Anterior cingulate cortex (tissue), 58 donors: ENCODE results near the gene KCNQ2.

Experiments used
- DNase-seq, 58 donors: peaks; one replicate each; lab custom pipeline; 2025; lab: John Stamatoyannopoulos, UW

Gene KCNQ2

GRCh38 chr20:63502671-63503172, 30.3 kb upstream of the KCNQ2 start:
- peak in 4 of 58 donors; percentile 39 to 58 (median 47) for DNase-seq

DNA sequence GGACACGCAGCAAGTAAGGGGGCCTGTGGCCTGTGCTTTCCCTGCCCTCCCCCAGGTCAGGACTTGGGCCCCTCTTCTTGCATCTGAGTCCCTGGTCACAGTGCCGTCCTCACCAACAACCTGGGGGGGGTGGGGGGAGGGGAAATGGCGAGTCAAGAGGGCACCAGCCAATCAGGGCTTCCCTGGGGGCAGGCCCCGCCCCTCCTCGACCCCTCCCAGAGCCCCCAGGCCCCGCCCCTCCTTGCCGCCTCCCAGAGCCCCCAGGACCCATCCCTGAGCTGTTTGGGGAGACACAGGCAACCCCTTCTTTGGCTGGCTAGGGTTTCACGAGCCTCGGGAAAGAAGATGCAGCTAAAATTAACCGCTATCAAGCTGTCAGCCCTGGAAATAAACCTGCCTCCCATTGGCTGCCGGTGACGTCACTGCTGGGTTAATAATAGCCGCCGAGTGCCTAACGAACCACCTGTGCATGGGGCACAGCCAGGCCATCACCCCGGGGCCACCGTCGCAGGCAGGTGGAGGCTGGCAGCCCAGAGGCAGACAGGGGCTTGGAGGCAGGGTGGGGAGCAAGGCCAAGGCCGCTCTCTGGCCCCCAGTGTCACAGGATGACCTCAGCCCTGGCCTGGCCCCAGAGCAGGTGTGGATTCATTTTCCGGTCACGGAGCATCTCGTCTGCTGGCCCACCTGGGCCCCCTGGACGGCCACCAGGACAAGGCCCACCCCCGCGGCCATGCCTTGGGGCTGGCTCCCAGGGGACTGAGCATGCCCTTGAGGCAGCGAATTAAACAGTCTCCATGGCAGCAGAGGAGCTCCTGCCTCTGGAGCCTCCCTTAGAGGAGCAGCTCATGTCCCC, 29.6 kb upstream of the KCNQ2 start:
- DNase-seq, result peak in 45 of 58 donors; percentile 18 to 88 (median 57)

DNA sequence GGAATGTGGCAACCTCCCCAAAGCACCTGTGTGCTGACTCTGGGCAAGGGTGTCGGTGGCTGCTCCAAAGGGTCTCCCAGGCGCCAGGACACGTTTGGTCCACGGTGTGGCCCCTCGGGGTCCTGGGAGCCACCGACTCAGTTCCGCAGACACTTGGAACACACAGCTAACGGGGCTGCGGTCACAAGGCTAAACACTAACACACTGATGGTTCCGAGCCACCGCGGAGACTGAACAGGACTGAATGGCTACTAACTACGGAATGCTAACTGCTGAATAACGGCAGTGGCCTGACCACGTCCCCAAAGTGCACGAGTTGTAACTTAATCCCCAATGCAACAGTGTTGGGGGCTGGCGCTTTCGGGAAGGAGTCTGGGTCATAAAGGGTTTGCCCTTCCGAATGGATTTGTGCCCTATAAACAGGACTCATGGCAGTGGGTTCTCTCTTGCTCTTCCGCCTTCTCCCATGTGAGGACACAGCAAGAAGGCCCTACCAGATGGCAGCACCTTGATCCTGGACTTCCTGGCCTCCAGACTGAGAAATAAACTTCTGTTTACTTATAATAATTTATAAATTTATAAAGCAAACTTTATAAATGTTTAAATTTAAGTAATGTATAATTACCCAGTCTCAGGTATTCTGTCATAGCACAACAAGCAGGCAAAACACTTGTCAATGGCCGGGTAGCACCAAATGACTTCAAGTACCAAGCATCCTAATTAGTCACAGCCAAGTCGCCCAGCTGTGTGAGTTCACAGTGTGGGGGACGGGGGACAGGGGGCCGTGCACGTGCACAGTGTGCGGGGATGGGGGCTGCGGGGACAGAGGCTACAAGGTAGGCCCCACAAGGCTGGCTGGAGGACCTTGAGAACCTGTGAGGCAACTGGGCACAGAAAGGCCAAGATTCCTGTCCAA, 28.7 kb upstream of the KCNQ2 start:
- no peak for DNase-seq

DNA sequence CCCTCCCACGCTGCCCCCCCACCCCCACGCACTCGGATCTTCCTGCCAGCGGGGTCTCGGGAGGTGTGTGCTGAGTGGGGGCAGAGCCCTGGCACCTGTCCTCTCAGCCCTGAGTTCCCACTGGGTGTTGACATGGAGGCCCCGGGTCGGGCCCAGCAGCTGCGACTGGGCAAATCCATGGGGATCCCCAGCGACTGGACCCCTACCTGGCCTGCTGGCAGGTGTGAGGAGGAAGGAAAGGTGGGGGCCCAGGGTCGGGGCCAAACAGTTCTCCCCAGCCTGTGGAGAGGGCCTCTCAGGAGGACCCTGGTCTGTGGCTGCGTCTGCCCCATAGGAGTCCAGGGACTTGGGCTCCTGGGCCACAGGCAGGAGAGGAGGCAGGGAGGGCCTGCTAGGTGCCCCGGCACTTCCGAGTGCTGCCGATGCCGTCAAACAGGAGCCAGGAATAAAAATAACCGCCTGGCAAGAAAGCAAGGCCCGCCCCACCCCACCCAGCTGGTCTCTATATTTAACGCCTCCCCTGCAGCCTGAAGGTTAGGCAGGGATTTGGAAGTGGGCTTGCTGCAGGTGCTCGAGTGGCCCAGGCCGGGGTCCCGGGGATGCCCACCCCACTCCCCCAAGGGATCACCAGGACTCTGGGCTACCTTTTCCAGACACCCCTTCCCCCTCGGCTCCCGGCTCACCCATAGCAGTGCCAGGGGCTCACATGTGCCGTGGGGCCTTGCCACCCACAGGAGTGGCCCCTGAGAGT, 27.9 kb upstream of the KCNQ2 start:
- DNase-seq, result no peak

DNA sequence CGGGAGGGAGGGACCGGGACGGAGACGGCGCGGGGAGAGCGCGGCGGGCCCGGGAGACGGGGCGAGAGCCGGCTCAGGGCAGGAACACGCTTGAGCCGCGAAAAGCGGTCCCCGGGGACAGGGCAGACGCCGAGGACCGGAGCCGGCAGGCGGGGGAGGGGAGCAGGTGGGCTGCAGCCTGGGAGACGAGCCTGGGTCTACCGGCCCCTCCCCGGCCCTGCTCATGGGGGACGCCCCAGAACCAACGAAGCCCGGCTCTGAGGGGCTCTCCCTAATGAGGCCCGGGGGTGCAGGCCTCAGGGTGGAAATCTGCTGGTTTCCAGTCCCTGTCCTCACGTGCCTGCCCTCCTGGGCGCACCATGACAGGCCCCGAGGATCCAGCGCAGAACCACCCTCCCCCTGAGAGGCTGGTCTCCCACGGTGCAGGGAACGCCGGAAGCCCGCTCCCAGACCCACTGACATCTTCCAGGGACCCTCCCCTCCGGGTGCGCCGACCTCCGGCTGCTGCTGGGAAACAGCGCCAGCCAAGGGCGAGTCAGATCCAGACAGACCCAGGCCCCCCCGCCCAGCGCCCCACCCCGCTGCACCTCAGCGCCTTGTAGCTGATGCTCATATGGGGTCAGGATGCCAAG, 27.0 kb upstream of the KCNQ2 start:
- peak in 1 of 58 donors; percentile 46 for DNase-seq

DNA sequence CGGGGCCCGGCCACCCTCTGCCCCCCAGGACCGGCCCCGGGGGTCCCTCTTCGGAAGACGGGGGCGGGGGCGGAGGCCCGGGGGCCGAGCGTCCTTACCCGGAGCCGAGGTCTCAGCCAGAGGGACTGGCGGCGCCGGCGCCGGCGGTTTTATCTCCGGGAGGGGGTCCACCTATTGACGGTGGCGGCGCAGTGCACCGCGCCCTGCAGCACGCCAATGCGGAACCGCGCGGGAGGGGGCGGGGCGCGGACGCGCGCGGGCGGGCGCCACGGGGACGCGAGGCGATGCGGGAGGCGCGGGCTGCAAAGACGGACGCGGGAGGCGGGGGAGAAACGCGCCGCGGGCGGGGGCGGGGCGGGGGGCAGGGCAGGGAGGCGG, 26.5 kb upstream of the KCNQ2 start, which contains the start of gene EEF1A2:
EEF1A2 (minus strand) TSS at position 124 of the 378 bp plus-strand sequence. CDS start 1,320 bp downstream, outside the sequence.
- peak in 37 of 58 donors; percentile 16 to 82 (median 48) for DNase-seq

DNA sequence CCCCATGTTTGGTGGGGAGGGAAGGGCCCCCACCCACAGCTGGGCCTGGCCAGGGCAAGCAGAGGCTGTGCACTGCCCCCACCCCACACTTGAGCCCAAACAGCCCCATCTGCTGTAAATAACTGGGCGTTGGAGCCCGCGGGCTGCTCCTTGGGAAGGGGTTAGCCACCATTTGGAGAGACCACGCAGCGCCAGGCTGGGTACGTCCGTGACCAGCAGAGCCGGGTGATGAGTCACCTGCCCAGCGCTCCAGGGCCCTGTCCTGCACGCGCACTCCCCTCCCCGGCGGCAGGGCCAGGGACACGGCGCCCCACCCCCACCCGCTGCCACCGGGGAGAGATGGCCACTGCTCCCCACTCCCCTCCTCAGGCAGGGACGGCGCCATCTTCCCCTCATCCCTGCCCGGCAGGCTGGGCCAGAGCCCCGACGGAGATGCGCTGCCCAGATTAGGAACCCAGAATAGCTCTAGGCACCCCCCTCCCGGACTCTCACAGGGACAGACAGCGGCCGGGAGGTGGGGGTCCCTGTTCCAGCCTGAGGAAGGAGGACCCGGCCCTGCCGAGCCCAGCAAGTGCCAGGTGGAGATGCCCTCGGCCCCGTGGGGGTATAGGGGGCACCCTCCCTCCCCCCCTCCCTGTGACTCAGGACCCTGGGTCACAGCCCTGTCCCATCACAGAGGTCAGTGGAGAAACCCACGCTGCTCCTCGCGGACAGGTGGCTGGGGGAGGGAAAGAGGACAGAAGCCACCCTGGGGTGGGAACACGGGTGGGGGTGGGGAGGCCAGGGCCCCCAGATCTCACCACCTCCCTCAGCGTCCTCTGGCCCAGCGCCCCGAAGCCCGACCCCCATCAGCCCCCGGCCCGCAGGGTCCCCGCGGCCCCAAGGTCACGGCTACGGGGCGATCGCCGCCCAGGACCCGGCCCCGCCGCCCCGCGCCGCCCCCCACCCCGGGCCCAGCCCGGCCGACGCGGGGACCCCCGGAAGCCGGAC, 25.8 kb upstream of the KCNQ2 start:
- peak in 7 of 58 donors; percentile 20 to 41 (median 32) for DNase-seq

DNA sequence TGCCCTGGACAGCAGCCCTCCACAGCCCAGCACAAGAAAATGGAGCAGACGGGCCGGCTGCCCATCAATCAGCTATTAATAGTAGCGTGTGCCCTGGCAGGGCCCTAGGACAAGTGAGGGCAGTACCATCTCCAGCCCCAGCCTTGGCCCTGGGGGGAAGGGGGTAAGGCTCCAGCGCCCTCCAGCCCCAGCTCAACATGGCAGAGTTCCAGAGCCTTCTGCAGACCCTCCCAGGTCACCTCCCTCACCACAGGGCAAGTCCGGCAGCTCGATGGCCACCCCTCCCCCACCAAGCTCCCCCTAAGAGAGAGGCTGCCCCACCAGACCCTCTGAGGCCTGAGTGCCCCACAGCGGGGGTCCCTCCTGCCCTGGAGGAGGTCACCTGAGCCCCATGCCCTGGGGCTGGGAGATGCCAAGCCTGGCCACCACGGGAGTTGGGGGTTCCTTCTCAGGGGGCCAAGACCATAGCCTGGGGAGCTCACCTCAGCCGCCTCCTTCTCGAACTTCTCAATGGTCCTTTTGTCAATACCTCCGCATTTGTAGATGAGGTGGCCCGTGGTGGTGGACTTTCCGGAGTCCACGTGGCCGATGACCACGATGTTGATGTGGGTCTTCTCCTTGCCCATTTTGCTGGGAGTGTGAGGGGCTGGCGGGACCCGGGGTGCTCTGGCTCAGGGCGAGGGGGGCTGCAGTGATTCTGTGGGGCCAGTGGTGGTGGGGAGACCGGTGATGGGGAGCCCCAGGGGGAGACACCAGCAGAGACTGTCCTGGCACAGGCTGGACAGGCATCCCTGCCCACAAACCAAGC, 24.9 kb upstream of the KCNQ2 start:
- DNase-seq, result no peak

DNA sequence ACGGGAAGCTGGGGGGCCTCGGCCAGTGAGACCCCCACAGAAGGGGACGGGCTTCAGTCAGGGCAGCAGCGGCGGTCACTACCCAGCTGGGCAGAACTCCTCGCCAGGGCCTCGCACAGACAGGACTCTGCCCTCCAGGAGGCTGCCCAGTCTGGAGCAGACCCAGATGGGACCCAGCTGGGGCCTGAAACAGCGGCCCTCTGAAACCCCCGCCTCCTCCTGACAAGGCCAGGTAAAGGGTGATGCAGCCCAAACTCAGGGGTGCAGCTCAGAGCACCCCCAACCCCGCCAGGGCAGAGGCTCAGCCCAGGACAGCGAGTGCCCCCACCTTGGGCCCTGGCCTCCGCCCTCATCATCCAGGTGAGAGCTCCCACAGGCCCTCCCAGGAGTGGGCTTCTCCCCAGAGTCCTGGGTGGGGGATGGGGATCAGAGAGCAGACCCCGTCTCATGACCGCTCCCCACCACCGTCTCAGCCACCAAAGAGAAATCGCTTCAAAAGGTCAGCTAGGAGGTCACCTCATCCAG, 24.2 kb upstream of the KCNQ2 start:
- DNase-seq, result no peak

DNA sequence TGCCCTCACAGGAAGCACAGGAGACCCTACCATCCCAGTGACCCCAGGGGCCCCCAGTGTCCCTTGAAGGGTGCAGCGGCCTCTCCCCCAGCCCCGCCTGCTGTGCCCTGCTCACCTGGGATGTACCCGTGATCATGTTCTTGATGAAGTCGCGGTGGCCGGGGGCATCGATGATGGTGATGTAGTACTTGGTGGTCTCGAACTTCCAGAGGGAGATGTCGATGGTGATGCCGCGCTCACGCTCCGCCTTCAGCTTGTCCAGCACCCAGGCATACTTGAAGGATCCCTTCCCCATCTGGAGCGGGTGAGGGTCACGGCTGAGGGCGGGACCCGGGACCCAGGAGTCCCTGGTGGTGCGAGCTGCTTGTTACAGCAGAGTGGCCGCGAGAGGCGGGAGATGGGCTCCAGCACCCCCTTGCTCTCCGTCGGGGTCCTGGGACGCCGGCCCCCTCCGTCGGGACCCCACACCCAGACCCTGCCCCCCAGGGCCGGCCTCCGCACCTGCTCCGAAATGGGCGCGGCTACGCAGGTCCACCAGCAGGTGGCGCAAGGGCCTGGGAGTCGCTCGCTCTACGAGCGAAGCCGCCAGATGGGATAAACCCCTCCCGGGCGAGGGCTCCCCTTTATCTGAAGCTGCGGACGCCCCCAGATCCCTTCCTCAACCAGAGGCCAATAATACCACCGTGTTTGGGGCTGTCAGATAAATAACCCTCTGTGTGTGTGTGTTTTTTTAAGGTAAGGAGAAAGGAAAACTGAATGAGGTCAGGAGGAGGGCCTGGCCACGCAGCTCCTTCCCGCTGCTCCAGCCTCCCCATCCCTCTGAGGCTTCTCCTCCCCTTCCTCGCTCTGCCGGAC, 23.5 kb upstream of the KCNQ2 start:
- DNase-seq, result peak in 38 of 58 donors; percentile 9 to 76 (median 41)

- no peak for DNase-seq
These were observed 22.8 kb upstream of the KCNQ2 start for GRCh38 chr20:63495167-63495720.

DNA sequence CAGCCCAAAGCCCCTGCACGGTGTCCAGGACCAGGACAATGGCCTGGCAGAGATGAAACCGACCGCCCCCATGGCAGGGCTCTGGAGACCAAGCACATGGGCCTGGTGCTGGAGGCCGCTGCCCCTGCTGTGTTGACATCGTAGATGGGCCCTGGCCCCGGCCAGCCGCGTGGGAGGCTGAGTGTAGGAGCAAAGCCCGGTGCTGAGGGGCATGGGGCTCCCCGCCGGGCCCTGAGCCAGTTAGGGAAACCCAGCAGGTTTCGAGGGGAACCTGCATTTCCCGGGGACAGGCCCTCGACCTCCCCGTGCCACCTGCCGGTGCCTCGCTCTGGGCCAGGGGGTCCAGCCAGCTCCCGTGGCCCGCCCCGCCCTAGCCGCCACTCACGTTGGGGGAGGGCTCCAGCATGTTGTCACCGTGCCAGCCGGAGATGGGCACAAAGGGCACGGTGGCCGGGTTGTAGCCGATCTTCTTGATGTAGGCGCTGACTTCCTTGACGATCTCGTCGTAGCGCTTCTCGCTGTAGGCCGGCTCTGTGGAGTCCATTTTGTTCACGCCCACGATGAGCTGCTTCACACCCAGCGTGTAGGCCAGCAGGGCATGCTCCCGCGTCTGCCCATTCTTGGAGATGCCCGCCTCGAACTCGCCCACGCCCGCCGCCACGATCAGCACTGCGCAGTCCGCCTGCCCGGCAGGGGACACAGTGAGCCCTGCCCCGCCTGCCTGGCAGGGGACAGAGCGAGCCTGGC, 22.1 kb upstream of the KCNQ2 start:
- DNase-seq, result peak in 1 of 58 donors; percentile 43

GRCh38 chr20:63494084-63494419, 21.6 kb upstream of the KCNQ2 start:
- no peak for DNase-seq

- no peak for DNase-seq
These were observed 21.1 kb upstream of the KCNQ2 start for GRCh38 chr20:63493563-63494020.

DNA sequence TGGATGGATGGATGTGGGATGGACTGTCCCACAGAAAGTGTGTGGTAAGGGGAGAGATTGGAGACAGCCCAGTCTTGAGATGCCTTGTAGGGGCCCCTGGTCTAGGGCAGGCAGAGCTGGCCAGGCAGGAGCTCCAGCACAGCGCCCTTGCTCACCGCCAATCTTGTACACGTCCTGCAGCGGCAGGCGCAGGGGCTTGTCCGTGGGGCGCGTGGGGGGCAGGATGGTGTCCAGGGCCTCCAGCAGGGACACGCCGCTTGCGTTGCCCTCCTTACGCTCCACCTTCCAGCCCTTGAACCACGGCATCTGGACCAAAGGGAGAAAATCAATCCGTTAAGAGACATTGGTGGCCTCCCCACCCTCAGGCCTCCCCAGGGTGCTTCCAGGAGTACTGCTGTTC, 20.5 kb upstream of the KCNQ2 start:
- DNase-seq, result no peak
